Hepatocyte (in vitro differentiated cells): ENCODE measurements around the gene CYS1. TPM values are rescaled to one million over a fixed set of nuclear protein-coding genes. Genes with fewer than 3 reads are reported as not detected.

Source experiments
- DNase-seq: peaks from one replicate; pipeline ENCODE4 v3.0.0-alpha.2; 2016; ENCODE audit warnings: low spot score
- H2AFZ ChIP-seq: fragments of 200-600 bp; sonication (generic); 2 replicates; pipeline ENCODE4 v1.6.0; 2016; ENCODE audit warnings: antibody characterized with exemption, mild to moderate bottlenecking
- H3K27ac ChIP-seq: fragments of 200-600 bp; sonication (generic); 2 replicates; pipeline ENCODE4 v1.5.1; 2016; ENCODE audit warnings: mild to moderate bottlenecking
- H3K27me3 ChIP-seq: fragments of 200-600 bp; sonication (generic); 2 replicates; pipeline ENCODE4 v1.6.1; 2016
- H3K36me3 ChIP-seq: fragments of 200-600 bp; sonication (generic); replicated peaks from 2 replicates; pipeline ENCODE4 v1.5.1; 2016; ENCODE audit warnings: low read depth; ENCODE audit not compliant: insufficient read depth
- H3K4me1 ChIP-seq: fragments of 200-600 bp; sonication (generic); 2 replicates; pipeline ENCODE4 v1.5.1; 2016; ENCODE audit warnings: mild to moderate bottlenecking, moderate library complexity; ENCODE audit not compliant: insufficient read depth
- H3K4me2 ChIP-seq: fragments of 200-600 bp; sonication (generic); 2 replicates; pipeline ENCODE4 v1.6.0; 2016
- H3K4me3 ChIP-seq: fragments of 200-600 bp; sonication (generic); 2 replicates; pipeline ENCODE4 v1.5.1; 2016; ENCODE audit warnings: mild to moderate bottlenecking
- H3K79me2 ChIP-seq: fragments of 200-600 bp; sonication (generic); 2 replicates; pipeline ENCODE4 v1.6.0; 2017; ENCODE audit warnings: mild to moderate bottlenecking
- H3K9me2 ChIP-seq: fragments of 200-600 bp; sonication (generic); replicated peaks from 2 replicates; pipeline ENCODE4 v1.6.0; 2017; ENCODE audit warnings: mild to moderate bottlenecking; ENCODE audit not compliant: insufficient read depth
- H3K9me3 ChIP-seq: fragments of 200-600 bp; sonication (generic); 2 replicates; pipeline ENCODE4 v1.5.1; 2016; ENCODE audit warnings: low read depth, mild to moderate bottlenecking
- H4K20me1 ChIP-seq: fragments of 200-600 bp; sonication (generic); 2 replicates; pipeline ENCODE4 v1.6.0; 2016; ENCODE audit warnings: mild to moderate bottlenecking; ENCODE audit not compliant: insufficient read depth, poor library complexity, severe bottlenecking
- EZH2 ChIP-seq: fragments of 200-600 bp; sonication (generic); IDR thresholded peaks from 2 replicates; pipeline ENCODE4 v1.6.1; 2016; ENCODE audit warnings: antibody characterized with exemption, mild to moderate bottlenecking, borderline replicate concordance
- EZH2phosphoT487 ChIP-seq: fragments of 200-600 bp; sonication (generic); IDR thresholded peaks from one replicate; pipeline ENCODE4 v1.6.1; 2018; ENCODE audit warnings: antibody characterized with exemption, mild to moderate bottlenecking, low read depth, moderate library complexity; ENCODE audit not compliant: unreplicated experiment, severe bottlenecking
- WGBS: methylation state at CpG from one replicate; pipeline ENCODE4 v1.1.6; 2016; ENCODE audit warnings: low lambda C conversion rate; ENCODE audit errors: missing lambda C conversion rate; 5-methylcytosine and 5-hydroxymethylcytosine counted together
- polyA plus RNA-seq: library from polyadenylated mRNA; unstranded; fragments of >200 nt; fragmentation: Nextera tagmentation; extraction: Ambion mirVana; gene quantifications from 2 replicates; pipeline ENCODE4 v1.2.1, GENCODE V29; 2016
- total RNA-seq: library from RNA; depleted of rRNA; stranded (reverse); fragments of >200 nt; gene quantifications from 2 replicates; pipeline ENCODE4 v1.2.3, GENCODE V29; 2014
- TF ChIP-seq, protein P1 (sequence below): fragments of 200-600 bp; sonication (generic); IDR thresholded peaks from 2 replicates; pipeline ENCODE4 v1.5.1; 2016; ENCODE audit warnings: antibody characterized with exemption, mild to moderate bottlenecking; ENCODE audit not compliant: poor library complexity

CYS1 gene
- total and polyA plus RNA-seq, 2 experiments from 2014 or later, result 2.7 to 2.9 TPM

DNA sequence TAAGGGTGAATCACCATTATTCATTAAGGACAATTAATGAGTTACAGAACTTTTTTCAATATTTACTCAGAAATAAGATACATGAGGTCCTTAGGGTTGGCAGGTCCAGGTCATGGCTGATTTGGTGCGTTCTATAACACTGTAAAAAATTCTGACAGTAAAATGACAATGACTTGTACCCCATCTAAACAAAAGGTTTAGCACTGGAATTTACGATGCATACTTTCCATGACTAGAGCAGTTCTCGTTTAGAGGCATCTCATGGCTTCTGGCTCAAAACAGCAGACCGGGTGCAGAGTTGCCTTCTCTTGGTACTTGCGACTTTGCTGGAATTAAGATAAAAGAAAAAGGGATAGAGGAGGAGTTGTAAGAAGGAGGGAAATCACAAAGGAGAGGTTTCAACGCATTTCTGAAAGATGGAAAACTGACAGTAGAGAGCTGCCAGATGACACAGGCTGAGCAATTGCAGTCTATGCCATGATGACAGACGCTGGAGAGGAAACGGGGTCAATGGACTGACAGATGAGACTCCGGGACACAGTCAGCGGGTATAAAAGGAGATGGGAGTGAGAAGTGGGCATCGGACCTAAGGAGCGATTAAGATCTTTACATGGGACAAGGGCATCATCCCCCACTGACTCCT, 4.1 kb upstream of the CYS1 start:
- H3K79me2 ChIP-seq, result no peaks in the 10 kb centered on the region
- H3K4me1 ChIP-seq, result peaks cover 10% of the 10 kb centered on the region
- no peaks in the 10 kb centered on the region for H3K9me3 ChIP-seq
- WGBS, result 65% methylated on average over 12 of the region's 12 CpGs
- H3K9me2 ChIP-seq, result no peaks in the 10 kb centered on the region
- no peak overlapping the region for H3K4me2 ChIP-seq
- H2AFZ ChIP-seq, result no peak overlapping the region
- H3K4me3 ChIP-seq, result no peak overlapping the region
- TF ChIP-seq, protein P1, sequence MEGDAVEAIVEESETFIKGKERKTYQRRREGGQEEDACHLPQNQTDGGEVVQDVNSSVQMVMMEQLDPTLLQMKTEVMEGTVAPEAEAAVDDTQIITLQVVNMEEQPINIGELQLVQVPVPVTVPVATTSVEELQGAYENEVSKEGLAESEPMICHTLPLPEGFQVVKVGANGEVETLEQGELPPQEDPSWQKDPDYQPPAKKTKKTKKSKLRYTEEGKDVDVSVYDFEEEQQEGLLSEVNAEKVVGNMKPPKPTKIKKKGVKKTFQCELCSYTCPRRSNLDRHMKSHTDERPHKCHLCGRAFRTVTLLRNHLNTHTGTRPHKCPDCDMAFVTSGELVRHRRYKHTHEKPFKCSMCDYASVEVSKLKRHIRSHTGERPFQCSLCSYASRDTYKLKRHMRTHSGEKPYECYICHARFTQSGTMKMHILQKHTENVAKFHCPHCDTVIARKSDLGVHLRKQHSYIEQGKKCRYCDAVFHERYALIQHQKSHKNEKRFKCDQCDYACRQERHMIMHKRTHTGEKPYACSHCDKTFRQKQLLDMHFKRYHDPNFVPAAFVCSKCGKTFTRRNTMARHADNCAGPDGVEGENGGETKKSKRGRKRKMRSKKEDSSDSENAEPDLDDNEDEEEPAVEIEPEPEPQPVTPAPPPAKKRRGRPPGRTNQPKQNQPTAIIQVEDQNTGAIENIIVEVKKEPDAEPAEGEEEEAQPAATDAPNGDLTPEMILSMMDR, result no peak
- TF ChIP-seq EZH2phosphoT487, result no peak
- no peak for TF ChIP-seq EZH2
- no peaks in the 10 kb centered on the region for H3K36me3 ChIP-seq
- H3K27me3 ChIP-seq, result peaks cover 37% of the 10 kb centered on the region
- peak; percentile 3 for DNase-seq
- no peaks in the 10 kb centered on the region for H4K20me1 ChIP-seq
- no peak overlapping the region for H3K27ac ChIP-seq

DNA sequence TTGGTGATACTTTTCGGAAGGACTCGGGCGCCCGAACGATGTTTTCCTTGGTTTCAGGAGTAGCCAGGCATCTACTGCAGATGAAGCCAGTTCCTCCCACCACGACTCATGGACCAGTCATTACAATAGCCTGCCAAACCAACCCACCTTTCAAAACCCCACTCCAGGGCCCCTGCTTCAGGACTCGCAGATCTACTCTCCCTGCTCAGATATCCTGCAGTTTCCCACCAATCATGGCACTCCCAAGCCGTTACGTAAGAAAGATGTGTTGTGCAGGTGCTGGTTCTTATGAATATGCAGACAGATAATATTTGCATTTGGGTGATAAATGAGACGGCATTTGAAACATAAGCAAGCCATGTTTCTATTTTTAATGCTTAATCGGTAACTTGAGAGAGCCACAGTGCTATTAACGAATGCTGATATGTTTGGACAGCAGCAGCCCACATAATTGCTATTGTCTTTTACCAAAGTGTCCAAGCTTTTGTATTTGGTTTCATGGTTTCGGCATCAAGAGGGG, 3.5 kb upstream of the CYS1 start:
- Histone ChIP-seq H3K9me2 (no peaks in the 10 kb centered on the region), H3K4me3 (no peak overlapping the region), H3K4me1 (peaks cover 10% of the 10 kb centered on the region), H2AFZ (no peak overlapping the region), H4K20me1 (no peaks in the 10 kb centered on the region), H3K79me2 (no peaks in the 10 kb centered on the region), H3K27ac (no peak overlapping the region), H3K36me3 (no peaks in the 10 kb centered on the region), H3K9me3 (no peaks in the 10 kb centered on the region), H3K4me2 (no peak overlapping the region), H3K27me3 (peaks cover 42% of the 10 kb centered on the region)
- WGBS, result 71% methylated on average over 13 of the region's 13 CpGs
- peak; percentile 3 for DNase-seq
- TF ChIP-seq, protein P1, result no peak
- TF ChIP-seq EZH2 (no peak), EZH2phosphoT487 (no peak)

DNA sequence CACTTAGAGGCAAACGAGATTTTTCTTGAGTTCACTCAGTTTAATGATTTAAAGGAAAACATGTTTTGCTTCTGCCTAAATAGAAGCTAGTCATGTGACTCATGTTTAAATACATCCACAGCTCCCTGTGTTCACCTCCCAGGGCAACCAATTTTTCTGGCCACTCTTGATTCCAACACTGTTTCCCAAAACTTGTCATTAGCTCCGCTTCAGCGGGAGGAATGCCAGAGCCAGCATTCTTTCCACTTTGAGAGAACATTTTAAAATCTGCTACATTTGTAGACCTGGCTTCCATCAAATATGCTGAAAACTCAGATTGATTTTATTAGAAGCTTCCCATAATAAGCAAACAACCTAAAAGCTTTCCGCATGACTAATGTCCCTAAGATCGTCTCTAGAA, 2.8 kb upstream of the CYS1 start:
- DNase-seq, result peak; percentile 4
- no peak overlapping the region for H3K27ac ChIP-seq
- 47% methylated on average over 5 of the region's 5 CpGs for WGBS

More for the DNA sequence above, 2.8 kb upstream of the CYS1 start:
- no peak overlapping the region for H2AFZ ChIP-seq
- H3K79me2 ChIP-seq, result no peaks in the 10 kb centered on the region
- H3K4me3 ChIP-seq, result no peak overlapping the region
- no peaks in the 10 kb centered on the region for H4K20me1 ChIP-seq
- no peaks in the 10 kb centered on the region for H3K9me3 ChIP-seq
- H3K27me3 ChIP-seq, result peaks cover 49% of the 10 kb centered on the region
- H3K4me2 ChIP-seq, result no peak overlapping the region
- H3K4me1 ChIP-seq, result peaks cover 10% of the 10 kb centered on the region
- H3K36me3 ChIP-seq, result no peaks in the 10 kb centered on the region
- no peaks in the 10 kb centered on the region for H3K9me2 ChIP-seq
- TF ChIP-seq EZH2phosphoT487, result no peak
- TF ChIP-seq, protein P1, result no peak
- no peak for TF ChIP-seq EZH2
